HL-60 (cell line): ENCODE results near the gene DHRS1.

Experiments
- GABPA ChIP-seq: IDR thresholded peaks from 2 replicates; pipeline ENCODE4 v1.6.1; 2012; ENCODE audit warnings: low read depth
- POLR2AphosphoS5 ChIP-seq: IDR thresholded peaks from 2 replicates; pipeline ENCODE4 v1.6.1; 2012; ENCODE audit warnings: low read depth
- SPI1 ChIP-seq: IDR thresholded peaks from 2 replicates; pipeline ENCODE4 v1.6.1; 2012; ENCODE audit warnings: low read depth, mild to moderate bottlenecking, borderline replicate concordance
- TF ChIP-seq, protein P1 (sequence below): IDR thresholded peaks from one replicate; pipeline ENCODE4 v1.5.1; 2011; ENCODE audit warnings: low read length, control low read depth, inconsistent platforms; ENCODE audit not compliant: insufficient read depth
- TF ChIP-seq, protein P2 (sequence below): IDR thresholded peaks from 2 replicates; pipeline ENCODE4 v1.6.1; 2012; ENCODE audit warnings: low read depth; ENCODE audit not compliant: insufficient replicate concordance

DNA sequence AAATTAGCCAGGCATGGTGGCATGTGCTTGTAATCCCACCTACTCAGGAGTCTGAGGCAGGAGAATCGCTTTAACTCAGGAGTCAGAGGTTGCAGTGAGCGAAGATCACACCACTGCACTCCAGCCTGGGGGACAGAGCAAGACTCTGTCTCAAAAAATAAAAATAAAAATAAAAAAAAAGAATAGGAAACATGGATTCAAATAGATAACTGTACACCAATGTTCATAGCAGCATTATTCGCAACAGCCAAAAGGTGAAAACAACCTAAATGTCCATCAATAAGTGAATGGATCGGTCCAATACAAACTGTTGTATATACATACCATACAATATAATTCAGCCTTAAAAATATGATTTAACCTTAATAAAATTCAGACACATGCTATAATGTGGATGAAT lies 43.3 kb upstream of the DHRS1 start:
- TF ChIP-seq, protein P1, sequence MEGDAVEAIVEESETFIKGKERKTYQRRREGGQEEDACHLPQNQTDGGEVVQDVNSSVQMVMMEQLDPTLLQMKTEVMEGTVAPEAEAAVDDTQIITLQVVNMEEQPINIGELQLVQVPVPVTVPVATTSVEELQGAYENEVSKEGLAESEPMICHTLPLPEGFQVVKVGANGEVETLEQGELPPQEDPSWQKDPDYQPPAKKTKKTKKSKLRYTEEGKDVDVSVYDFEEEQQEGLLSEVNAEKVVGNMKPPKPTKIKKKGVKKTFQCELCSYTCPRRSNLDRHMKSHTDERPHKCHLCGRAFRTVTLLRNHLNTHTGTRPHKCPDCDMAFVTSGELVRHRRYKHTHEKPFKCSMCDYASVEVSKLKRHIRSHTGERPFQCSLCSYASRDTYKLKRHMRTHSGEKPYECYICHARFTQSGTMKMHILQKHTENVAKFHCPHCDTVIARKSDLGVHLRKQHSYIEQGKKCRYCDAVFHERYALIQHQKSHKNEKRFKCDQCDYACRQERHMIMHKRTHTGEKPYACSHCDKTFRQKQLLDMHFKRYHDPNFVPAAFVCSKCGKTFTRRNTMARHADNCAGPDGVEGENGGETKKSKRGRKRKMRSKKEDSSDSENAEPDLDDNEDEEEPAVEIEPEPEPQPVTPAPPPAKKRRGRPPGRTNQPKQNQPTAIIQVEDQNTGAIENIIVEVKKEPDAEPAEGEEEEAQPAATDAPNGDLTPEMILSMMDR: no peak
- TF ChIP-seq, protein P2, sequence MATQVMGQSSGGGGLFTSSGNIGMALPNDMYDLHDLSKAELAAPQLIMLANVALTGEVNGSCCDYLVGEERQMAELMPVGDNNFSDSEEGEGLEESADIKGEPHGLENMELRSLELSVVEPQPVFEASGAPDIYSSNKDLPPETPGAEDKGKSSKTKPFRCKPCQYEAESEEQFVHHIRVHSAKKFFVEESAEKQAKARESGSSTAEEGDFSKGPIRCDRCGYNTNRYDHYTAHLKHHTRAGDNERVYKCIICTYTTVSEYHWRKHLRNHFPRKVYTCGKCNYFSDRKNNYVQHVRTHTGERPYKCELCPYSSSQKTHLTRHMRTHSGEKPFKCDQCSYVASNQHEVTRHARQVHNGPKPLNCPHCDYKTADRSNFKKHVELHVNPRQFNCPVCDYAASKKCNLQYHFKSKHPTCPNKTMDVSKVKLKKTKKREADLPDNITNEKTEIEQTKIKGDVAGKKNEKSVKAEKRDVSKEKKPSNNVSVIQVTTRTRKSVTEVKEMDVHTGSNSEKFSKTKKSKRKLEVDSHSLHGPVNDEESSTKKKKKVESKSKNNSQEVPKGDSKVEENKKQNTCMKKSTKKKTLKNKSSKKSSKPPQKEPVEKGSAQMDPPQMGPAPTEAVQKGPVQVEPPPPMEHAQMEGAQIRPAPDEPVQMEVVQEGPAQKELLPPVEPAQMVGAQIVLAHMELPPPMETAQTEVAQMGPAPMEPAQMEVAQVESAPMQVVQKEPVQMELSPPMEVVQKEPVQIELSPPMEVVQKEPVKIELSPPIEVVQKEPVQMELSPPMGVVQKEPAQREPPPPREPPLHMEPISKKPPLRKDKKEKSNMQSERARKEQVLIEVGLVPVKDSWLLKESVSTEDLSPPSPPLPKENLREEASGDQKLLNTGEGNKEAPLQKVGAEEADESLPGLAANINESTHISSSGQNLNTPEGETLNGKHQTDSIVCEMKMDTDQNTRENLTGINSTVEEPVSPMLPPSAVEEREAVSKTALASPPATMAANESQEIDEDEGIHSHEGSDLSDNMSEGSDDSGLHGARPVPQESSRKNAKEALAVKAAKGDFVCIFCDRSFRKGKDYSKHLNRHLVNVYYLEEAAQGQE: no peak
- no peak for TF ChIP-seq POLR2AphosphoS5
- no peak for TF ChIP-seq GABPA
- no peak for TF ChIP-seq SPI1
